Right kidney (tissue), 1 donor: ENCODE results near the gene BBC3.

Experiments
- DNase-seq: peaks from one replicate; pipeline ENCODE4 v3.0.0-alpha.2; 2016

Gene BBC3

DNA sequence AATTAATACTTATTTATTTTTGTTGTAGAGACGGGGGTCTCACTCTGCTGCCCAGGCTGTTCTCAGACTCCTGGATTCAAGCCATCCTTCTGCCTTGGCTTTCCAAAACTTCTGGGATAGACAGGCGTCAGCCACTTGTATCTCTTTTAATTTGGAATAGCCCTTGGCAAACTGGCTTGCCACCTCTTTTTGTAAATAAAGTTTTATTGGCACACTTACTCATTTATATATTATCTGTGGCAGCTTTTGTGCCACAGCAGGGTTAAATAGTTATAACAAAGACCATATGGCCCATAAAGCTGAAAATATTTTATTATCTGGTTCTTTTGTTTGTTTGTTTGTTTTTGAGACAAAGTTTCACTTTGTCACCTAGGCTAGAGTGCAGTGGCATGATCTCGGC is 30.5 kb downstream of the BBC3 start:
- DNase-seq, result no peak

GRCh38 chr19:47197141-47197540 is 33.9 kb downstream of the BBC3 start:
- DNase-seq, result no peak

DNA sequence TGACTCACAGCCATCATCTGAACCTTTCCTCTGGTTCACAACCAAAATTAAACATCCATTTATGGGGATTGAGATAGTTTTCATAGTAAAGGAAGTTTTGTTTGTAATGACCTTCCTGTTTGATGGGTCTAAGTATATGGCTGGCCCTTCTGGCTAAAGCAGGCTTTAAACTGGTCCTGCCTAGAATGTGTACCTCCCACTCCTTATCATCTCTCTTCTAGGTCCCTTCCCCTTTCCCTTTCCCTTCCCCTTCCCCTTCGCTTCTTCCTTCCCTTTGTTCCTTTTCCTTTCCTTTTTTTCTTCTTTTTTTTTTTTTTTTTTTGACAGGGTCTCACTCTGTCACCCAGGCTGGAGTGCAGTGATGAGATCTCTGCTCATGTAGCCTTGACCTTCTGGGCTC is 35.6 kb downstream of the BBC3 start:
- DNase-seq, result no peak

DNA sequence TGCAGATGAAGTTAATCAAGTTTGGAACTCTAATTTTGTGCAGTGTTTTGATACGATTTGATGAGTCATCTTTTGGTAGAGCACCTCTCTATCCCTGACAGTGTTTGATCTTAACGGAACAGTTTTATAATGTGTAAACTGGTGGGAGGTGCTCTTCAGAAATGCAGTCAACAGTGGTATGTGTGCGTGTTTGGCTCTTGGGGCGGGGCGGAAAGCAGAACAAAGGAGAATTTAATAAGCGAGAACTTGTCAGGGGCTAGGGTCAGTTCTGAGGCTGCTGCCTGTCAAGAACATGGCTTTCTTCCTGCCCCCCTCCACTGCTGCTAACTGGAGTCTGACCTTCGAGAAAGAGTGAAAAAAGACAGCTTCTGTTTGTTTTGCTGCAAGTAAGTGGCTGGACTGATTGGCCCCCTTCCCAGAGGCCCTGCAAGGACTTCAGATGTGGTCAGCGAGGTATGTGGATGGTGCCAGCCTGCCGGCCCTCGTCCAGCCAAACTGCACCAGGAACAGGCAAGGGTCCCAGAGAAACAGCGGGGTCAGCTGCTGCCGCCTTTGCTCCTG is 40.8 kb downstream of the BBC3 start:
- DNase-seq, result peak; percentile 73

GRCh38 chr19:47188507-47189033 is 42.4 kb downstream of the BBC3 start:
- DNase-seq, result no peak

GRCh38 chr19:47187797-47188196 is 43.2 kb downstream of the BBC3 start:
- DNase-seq, result no peak

DNA sequence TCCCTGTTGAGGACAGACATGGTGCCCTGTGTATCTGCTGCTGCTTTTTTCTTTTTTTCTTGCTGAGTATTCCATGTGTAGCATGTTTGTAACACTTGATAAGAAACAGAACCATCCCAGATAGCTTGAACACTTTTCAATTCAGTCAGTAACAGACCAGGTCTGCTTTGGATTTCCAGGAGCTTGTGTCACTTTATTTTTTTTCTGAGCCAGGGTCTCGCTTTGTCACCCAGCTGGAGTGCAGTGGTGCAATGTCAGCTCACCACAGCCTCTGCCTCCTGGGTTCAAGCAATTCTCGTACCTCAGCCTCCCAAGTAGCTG is 43.7 kb downstream of the BBC3 start:
- DNase-seq, result no peak

- no peak for DNase-seq
Measured at GRCh38 chr19:47186446-47187334, 44.3 kb downstream of the BBC3 start.

DNA sequence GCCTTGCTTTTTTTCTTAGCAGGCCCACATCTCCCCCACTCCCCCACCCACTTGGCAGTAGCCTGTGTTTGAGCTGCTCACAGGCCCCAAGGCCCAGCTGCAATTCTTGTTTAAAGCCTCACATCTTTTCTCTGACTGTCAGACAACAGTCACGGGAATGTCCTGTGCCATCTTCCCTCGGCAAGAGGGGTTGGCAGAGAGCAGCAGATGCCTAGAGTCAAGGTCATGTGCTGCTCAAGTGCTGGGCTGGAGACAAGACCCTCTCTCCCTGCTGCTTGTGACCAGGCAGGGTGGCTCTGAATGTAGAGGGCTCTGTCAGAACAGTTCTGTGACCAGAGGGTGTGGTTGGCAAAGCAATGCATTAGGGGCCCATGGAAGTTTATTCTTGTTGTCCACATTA is 47.4 kb downstream of the BBC3 start:
- DNase-seq, result no peak

GRCh38 chr19:47179653-47180310 is 51.2 kb downstream of the BBC3 start:
- DNase-seq, result no peak

- DNase-seq, result no peak
Measured at GRCh38 chr19:47176627-47177090, 54.3 kb downstream of the BBC3 start.

DNA sequence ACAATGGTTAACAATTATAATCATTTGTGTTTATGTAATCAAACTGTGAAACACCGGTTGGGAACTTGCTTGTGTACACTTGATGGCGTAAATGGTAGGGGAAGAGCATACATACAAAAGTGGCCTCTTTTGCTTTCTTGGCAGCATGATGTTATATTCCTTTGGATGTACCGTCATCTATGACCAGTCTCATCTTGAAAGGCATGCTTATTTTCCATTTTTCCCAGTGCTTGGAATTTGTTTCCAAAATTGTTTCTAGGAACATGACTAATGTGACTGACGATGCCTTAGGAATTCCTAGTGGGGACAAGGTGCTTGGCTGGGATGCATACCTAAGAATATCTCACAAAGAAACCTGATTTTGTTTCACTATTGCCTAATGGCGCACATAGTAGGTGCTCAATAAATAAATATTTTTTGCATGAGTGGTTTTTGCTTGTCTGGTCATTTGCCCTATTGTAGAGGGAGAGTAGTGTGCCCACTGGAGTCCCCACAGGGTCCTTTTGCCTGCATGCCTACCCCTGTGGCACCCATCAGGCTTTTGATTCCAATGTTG is 54.9 kb downstream of the BBC3 start:
- DNase-seq, result no peak

DNA sequence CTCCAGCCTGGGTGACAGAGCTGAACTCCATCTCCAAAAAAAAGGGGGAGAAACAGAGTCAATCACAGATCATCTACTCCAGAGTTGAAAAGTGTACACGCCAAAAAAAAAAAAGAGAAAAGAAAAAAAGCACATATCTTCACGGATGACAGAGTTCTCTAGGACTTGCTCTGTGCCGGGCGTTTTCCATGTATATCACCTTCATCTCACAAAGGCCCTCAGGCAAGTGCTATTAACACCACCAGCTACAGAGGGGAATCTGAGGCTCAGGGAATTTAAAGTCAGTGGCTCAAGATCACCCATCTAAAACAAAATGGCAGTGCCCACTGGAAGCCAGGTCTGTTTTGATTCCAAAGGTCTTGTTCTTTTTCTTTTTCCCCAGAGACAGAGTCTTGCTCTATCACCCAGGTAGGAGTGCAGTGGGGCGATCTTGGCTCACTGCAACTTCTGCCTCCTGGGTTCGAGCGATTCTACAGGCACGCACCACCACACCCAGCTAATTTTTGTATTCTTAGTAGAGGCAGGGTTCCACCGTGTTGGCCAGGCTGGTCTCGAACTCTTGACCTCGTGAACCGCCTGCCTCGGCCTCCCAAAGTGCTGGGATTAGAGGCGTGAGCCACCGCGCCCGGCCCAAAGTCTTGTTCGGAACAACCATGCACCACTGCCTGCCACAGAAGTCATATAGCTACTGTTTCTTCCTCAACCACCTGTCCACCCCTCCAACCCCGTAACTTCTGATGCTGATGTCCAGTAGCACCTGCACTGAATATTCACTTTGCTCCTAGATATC is 58.1 kb downstream of the BBC3 start:
- DNase-seq, result no peak
